Loucy (cell line): ENCODE data around the gene CSRNP2.

Experiments used
- CTCF ChIP-seq: fragments of 200-600 bp; sonication (generic); conservative IDR thresholded peaks from 2 replicates; pipeline ENCODE4 v1.5.1; 2014; ENCODE audit warnings: mild to moderate bottlenecking, antibody characterized with exemption, low read length
- EZH2phosphoT487 ChIP-seq: fragments of 200-600 bp; IDR thresholded peaks from 2 replicates; pipeline ENCODE4 v1.6.1; 2018; ENCODE audit warnings: antibody characterized with exemption, mild to moderate bottlenecking, moderate library complexity, borderline replicate concordance

- TF ChIP-seq CTCF (no peak), EZH2phosphoT487 (no peak)
These were observed 32.1 kb upstream of the CSRNP2 start for GRCh38 chr12:51115533-51115932.
